H9 (cell line): ENCODE data around the gene TRIM32. TPM values are rescaled to one million over a fixed set of nuclear protein-coding genes. Genes with fewer than 3 reads are reported as not detected.

Experiments
- DNase-seq: peaks from one replicate; pipeline ENCODE4 v3.0.0-alpha.2; 2017
- H2AFZ ChIP-seq: one replicate; pipeline ENCODE4 v1.6.1; 2013; ENCODE audit warnings: mild to moderate bottlenecking, low read length, control low read depth, moderate library complexity
- H2AK5ac ChIP-seq: 2 replicates; pipeline ENCODE4 v1.6.1; 2013; ENCODE audit warnings: low read length, control low read depth, mixed read lengths; ENCODE audit not compliant: insufficient read length
- H2BK120ac ChIP-seq: one replicate; pipeline ENCODE4 v1.6.1; 2013; ENCODE audit warnings: low read depth, mild to moderate bottlenecking, low read length, control low read depth, inconsistent platforms; ENCODE audit not compliant: poor library complexity, severe bottlenecking
- H2BK12ac ChIP-seq: 2 replicates; pipeline ENCODE4 v1.6.1; 2013; ENCODE audit warnings: low read length, control low read depth, mixed read lengths, low read depth; ENCODE audit not compliant: insufficient read length
- H2BK15ac ChIP-seq: 2 replicates; pipeline ENCODE4 v1.6.1; 2013; ENCODE audit warnings: low read depth, low read length, control low read depth
- H2BK20ac ChIP-seq: one replicate; pipeline ENCODE4 v1.6.1; 2013; ENCODE audit warnings: low read depth, mild to moderate bottlenecking, low read length, control low read depth, inconsistent platforms; ENCODE audit not compliant: poor library complexity, severe bottlenecking
- H2BK5ac ChIP-seq: 2 replicates; pipeline ENCODE4 v1.6.1; 2013; ENCODE audit warnings: low read length, control low read depth, mixed read lengths; ENCODE audit not compliant: insufficient read length
- H3K14ac ChIP-seq: 2 replicates; pipeline ENCODE4 v1.6.1; 2013; ENCODE audit warnings: low read length, control low read depth; ENCODE audit not compliant: insufficient read depth
- H3K18ac ChIP-seq: 2 replicates; pipeline ENCODE4 v1.6.1; 2013; ENCODE audit warnings: low read depth, mild to moderate bottlenecking, mixed read lengths, low read length, control low read depth; ENCODE audit not compliant: insufficient read length
- H3K23ac ChIP-seq: 2 replicates; pipeline ENCODE4 v1.6.1; 2013; ENCODE audit warnings: low read length, control low read depth, mixed read lengths, low read depth; ENCODE audit not compliant: insufficient read length
- H3K23me2 ChIP-seq: 2 replicates; pipeline ENCODE4 v1.6.1; 2013; ENCODE audit warnings: low read depth, mild to moderate bottlenecking, mixed read lengths, low read length, control low read depth; ENCODE audit not compliant: insufficient read length, poor library complexity, severe bottlenecking
- H3K27ac ChIP-seq: 2 replicates; pipeline ENCODE4 v1.5.1; 2013; ENCODE audit warnings: low read length, control low read depth, mixed read lengths, low read depth; ENCODE audit not compliant: insufficient read length
- H3K27me3 ChIP-seq: 2 replicates; pipeline ENCODE4 v1.6.1; 2013; ENCODE audit warnings: low read length, control low read depth, inconsistent platforms; ENCODE audit not compliant: insufficient read depth
- H3K4ac ChIP-seq: 2 replicates; pipeline ENCODE4 v1.6.1; 2013; ENCODE audit warnings: low read depth, mild to moderate bottlenecking, control low read depth, inconsistent platforms, low read length, moderate library complexity
- H3K4me1 ChIP-seq: 2 replicates; pipeline ENCODE4 v1.6.1; 2013; ENCODE audit warnings: low read length, control low read depth, inconsistent platforms; ENCODE audit not compliant: insufficient read depth
- H3K4me2 ChIP-seq: 2 replicates; pipeline ENCODE4 v1.6.1; 2013; ENCODE audit warnings: low read length, control low read depth, mixed read lengths; ENCODE audit not compliant: insufficient read length, insufficient read depth
- H3K56ac ChIP-seq: 2 replicates; pipeline ENCODE4 v1.6.1; 2013; ENCODE audit warnings: low read depth, mild to moderate bottlenecking, mixed read lengths, low read length, control low read depth; ENCODE audit not compliant: insufficient read length
- H3K79me1 ChIP-seq: 2 replicates; pipeline ENCODE4 v1.6.1; 2013; ENCODE audit warnings: low read depth, mild to moderate bottlenecking, moderate library complexity, low read length, control low read depth, inconsistent platforms; ENCODE audit not compliant: insufficient read depth, poor library complexity, severe bottlenecking
- H3K79me2 ChIP-seq: 2 replicates; pipeline ENCODE4 v1.6.1; 2013; ENCODE audit warnings: low read length, control low read depth, inconsistent platforms; ENCODE audit not compliant: insufficient read depth
- H3K9ac ChIP-seq: 2 replicates; pipeline ENCODE4 v1.6.1; 2013; ENCODE audit warnings: low read length, control low read depth, mixed read lengths; ENCODE audit not compliant: insufficient read length; ENCODE audit errors: extremely low read depth
- H3K9me3 ChIP-seq: one replicate; pipeline ENCODE4 v1.6.1; 2013; ENCODE audit warnings: low read depth, low read length, inconsistent platforms; ENCODE audit not compliant: control insufficient read depth
- H3T11ph ChIP-seq: one replicate; pipeline ENCODE4 v1.6.1; 2013; ENCODE audit warnings: mild to moderate bottlenecking, low read length, control low read depth, inconsistent platforms
- H4K20me1 ChIP-seq: one replicate; pipeline ENCODE4 v1.6.1; 2013; ENCODE audit not compliant: control insufficient read depth, insufficient read length, insufficient read depth
- H4K5ac ChIP-seq: 2 replicates; pipeline ENCODE4 v1.6.1; 2013; ENCODE audit warnings: low read depth, mild to moderate bottlenecking, mixed read lengths, low read length, control low read depth; ENCODE audit not compliant: insufficient read length
- H4K8ac ChIP-seq: replicated peaks from 2 replicates; pipeline ENCODE4 v1.6.1; 2013; ENCODE audit warnings: low read length, control low read depth, mixed read lengths, low read depth; ENCODE audit not compliant: insufficient read length
- H4K91ac ChIP-seq: 2 replicates; pipeline ENCODE4 v1.6.1; 2013; ENCODE audit warnings: low read depth, mild to moderate bottlenecking, moderate library complexity, mixed read lengths, low read length, control low read depth; ENCODE audit not compliant: insufficient read length
- H3K27ac Mint-ChIP-seq, 3 experiments: 2 replicates in 2 of 3; 3 replicates in 1 of 3; pipeline ENCODE4 v1.8.0; 2020 to 2021; ENCODE audit warnings: mixed read lengths in 3 of 3, mild to moderate bottlenecking in 1 of 3, moderate library complexity in 1 of 3
- H3K27me3 Mint-ChIP-seq: 2 replicates; pipeline ENCODE4 v1.8.0; 2021; ENCODE audit warnings: low read depth, mild to moderate bottlenecking, moderate library complexity, mixed read lengths
- H3K36me3 Mint-ChIP-seq, 3 experiments: 2 replicates in 2 of 3; 3 replicates in 1 of 3; pipeline ENCODE4 v1.8.0; 2020 to 2021; ENCODE audit warnings: low read depth in 3 of 3, mixed read lengths in 3 of 3; ENCODE audit not compliant: insufficient read depth in 1 of 3
- H3K4me1 Mint-ChIP-seq, 2 experiments: 2 replicates each; pipeline ENCODE4 v1.8.0; 2020; ENCODE audit warnings: mixed read lengths in 2 of 2
- H3K4me3 Mint-ChIP-seq, 2 experiments: 2 replicates in 1 of 2; 3 replicates in 1 of 2; pipeline ENCODE4 v1.8.0; 2020 to 2021; ENCODE audit warnings: mild to moderate bottlenecking in 2 of 2, mixed read lengths in 2 of 2, moderate library complexity in 1 of 2
- H3K9me3 Mint-ChIP-seq, 2 experiments: 2 replicates in 1 of 2; 3 replicates in 1 of 2; pipeline ENCODE4 v1.8.0; 2020; ENCODE audit warnings: mild to moderate bottlenecking in 2 of 2, mixed read lengths in 2 of 2, moderate library complexity in 1 of 2
- WGBS: extraction: QIAGEN DNeasy Blood & Tissue Kit; methylation state at CpG from one replicate; pipeline ENCODE4 v1.1.7; 2013; ENCODE audit warnings: missing lambda C conversion rate, low lambda C conversion rate, mixed read lengths; ENCODE audit not compliant: insufficient read length; ENCODE audit errors: extremely low coverage; 5-methylcytosine and 5-hydroxymethylcytosine counted together
- total RNA-seq: library from RNA; stranded (reverse); gene quantifications from 2 replicates; pipeline ENCODE4 v1.2.1, GENCODE V29; 2021
- TF ChIP-seq, protein P1 (sequence below): fragments of 200-600 bp; sonication (generic); conservative IDR thresholded peaks from 3 replicates; pipeline ENCODE4 v1.8.0; 2021; ENCODE audit warnings: antibody characterized with exemption, mild to moderate bottlenecking

Gene TRIM32
- total RNA-seq, 1 experiment from 2014 or later: 12.9 TPM

DNA sequence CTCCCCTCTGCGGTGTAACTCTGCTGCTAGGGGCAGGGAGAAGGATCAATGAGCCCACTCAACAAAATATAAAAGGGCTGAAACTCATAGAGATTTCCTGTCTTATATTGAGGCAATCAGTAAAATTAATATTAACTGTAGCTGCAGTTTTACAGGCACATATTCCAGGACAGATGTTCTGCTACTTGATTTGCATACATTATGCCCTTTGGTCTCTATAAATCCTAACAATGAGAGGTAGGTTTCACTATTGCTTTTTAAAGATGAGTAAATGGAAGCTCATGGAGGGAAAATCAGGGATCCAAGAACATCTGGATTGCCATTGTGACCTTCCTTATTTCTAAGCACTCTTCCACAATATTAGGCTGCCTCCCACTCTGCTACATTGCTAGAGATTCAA, 23.5 kb upstream of the TRIM32 start:
- no peak overlapping the region for H2BK15ac ChIP-seq
- no peak overlapping the region for H3K4ac ChIP-seq
- H3K14ac ChIP-seq: no peak overlapping the region
- H3K9ac ChIP-seq: no peak overlapping the region
- Mint-ChIP-seq H3K9me3 (no peaks in the 10 kb centered on the region), H3K4me3 (no peak overlapping the region), H3K4me1 (peaks cover under 1 to 1% of the 10 kb centered on the region in 2 experiments; a peak in 3 of 4 replicates), H3K27me3 (no peaks in the 10 kb centered on the region; the same call in 1 of the 2 replicates), H3K27ac (no peak overlapping the region), H3K36me3 (no peaks in the 10 kb centered on the region)
- no peak overlapping the region for H2BK20ac ChIP-seq
- no peaks in the 10 kb centered on the region for H3K9me3 ChIP-seq
- TF ChIP-seq, protein P1, sequence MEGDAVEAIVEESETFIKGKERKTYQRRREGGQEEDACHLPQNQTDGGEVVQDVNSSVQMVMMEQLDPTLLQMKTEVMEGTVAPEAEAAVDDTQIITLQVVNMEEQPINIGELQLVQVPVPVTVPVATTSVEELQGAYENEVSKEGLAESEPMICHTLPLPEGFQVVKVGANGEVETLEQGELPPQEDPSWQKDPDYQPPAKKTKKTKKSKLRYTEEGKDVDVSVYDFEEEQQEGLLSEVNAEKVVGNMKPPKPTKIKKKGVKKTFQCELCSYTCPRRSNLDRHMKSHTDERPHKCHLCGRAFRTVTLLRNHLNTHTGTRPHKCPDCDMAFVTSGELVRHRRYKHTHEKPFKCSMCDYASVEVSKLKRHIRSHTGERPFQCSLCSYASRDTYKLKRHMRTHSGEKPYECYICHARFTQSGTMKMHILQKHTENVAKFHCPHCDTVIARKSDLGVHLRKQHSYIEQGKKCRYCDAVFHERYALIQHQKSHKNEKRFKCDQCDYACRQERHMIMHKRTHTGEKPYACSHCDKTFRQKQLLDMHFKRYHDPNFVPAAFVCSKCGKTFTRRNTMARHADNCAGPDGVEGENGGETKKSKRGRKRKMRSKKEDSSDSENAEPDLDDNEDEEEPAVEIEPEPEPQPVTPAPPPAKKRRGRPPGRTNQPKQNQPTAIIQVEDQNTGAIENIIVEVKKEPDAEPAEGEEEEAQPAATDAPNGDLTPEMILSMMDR: no peak
- H3K4me2 ChIP-seq: no peak overlapping the region
- H3K27ac ChIP-seq: no peak overlapping the region
- no peak overlapping the region for H3K18ac ChIP-seq
- H3K23ac ChIP-seq: no peak overlapping the region
- H2BK5ac ChIP-seq: no peak overlapping the region
- no peaks in the 10 kb centered on the region for H3K79me2 ChIP-seq
- no peaks in the 10 kb centered on the region for H4K20me1 ChIP-seq
- no peaks in the 10 kb centered on the region for H3K4me1 ChIP-seq
- H3K56ac ChIP-seq: no peak overlapping the region
- no peak overlapping the region for H3T11ph ChIP-seq
- no peak overlapping the region for H2AK5ac ChIP-seq
- no peak for DNase-seq
- WGBS: no CpG with 5 or more reads among the region's 1 CpG
- no peak overlapping the region for H4K8ac ChIP-seq
- no peaks in the 10 kb centered on the region for H3K79me1 ChIP-seq
- H2BK12ac ChIP-seq: no peak overlapping the region
- H2AFZ ChIP-seq: no peak overlapping the region
- no peak overlapping the region for H4K5ac ChIP-seq
- H4K91ac ChIP-seq: no peak overlapping the region
- H3K27me3 ChIP-seq: no peaks in the 10 kb centered on the region
- H2BK120ac ChIP-seq: no peak overlapping the region
- H3K23me2 ChIP-seq: no peaks in the 10 kb centered on the region
